ENCODE data around the gene PRDM2. TPM values are rescaled to one million over a fixed set of nuclear protein-coding genes. Genes with fewer than 3 reads are reported as not detected.
A peak's percentile ranks its signal among the peaks of the same experiment; 100 is the strongest.

The PRDM2 gene
- total and polyA plus RNA-seq, 2 experiments from 2014 or later, result 11.5 to 18.6 TPM

DNA sequence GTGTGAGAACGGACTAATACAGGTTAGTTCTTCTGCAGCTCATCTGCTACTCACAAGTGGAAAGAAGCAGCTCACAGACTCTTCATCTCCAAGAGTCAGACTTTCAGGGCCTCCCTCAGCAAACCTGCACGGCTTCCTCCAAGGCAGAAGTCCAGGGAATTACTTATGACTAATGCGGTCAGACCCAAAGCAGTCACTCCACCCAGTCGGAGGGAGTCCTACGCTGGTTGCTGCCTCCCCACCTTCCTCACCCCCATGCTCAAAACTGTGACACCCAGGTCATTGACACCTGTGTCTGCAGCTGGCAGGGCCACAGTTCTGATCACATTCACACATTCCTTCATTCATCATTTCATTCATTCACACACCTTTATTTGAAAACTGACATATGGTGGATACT is 38.4 kb upstream of the PRDM2 start:
- H4K20me1 ChIP-seq (ENCODE audit: insufficient read depth, poor library complexity, severe bottlenecking), result no peaks in the 10 kb centered on the region
- 74% methylated on average over 5 of the region's 5 CpGs for WGBS (ENCODE audit: low lambda C conversion rate, missing lambda C conversion rate)

DNA sequence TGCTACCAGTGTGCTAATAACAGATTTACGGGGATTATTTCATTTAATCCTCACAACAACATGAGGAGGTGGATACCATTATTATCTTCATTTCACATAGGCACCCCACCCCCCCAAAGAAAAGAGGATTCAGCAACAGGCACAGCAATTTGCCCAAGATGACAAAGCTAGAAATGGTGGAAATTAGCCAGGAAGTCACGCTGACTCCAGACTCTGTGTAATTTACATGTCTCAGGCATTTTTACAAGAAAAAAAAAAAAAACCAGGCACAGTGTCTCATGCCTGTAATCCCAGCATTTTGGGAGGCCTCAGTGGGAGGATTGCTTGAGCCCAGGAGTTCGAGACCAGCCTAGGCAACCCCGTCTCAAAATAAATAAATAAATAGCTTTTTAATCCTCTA is 37.5 kb upstream of the PRDM2 start:
- Histone ChIP-seq H3K4me3 (no peak overlapping the region), H3K4me1 (ENCODE audit: insufficient read depth) (no peaks in the 10 kb centered on the region), H3K9me3 (ENCODE audit: low read depth) (no peaks in the 10 kb centered on the region), H3K27me3 (no peaks in the 10 kb centered on the region), H3K27ac (peak overlapping the region; percentile 63), H3K4me2 (no peak overlapping the region), H3K79me2 (no peaks in the 10 kb centered on the region), H2AFZ (no peak overlapping the region), H3K36me3 (replicated peaks; ENCODE audit: insufficient read depth, low read depth) (no peaks in the 10 kb centered on the region), H4K20me1 (ENCODE audit: insufficient read depth, poor library complexity, severe bottlenecking) (no peaks in the 10 kb centered on the region), H3K9me2 (replicated peaks; ENCODE audit: insufficient read depth) (no peaks in the 10 kb centered on the region)
- 57% methylated on average over 4 of the region's 4 CpGs for WGBS (ENCODE audit: low lambda C conversion rate, missing lambda C conversion rate)
- peak; percentile 51 for DNase-seq (ENCODE audit: low spot score)
- TF ChIP-seq EZH2 (IDR thresholded peaks at IDR 0.05; ENCODE audit: borderline replicate concordance) (no peak), EZH2phosphoT487 (IDR thresholded peaks at IDR 0.05; ENCODE audit: low read depth, severe bottlenecking, unreplicated experiment) (no peak)
- TF ChIP-seq, protein P1, sequence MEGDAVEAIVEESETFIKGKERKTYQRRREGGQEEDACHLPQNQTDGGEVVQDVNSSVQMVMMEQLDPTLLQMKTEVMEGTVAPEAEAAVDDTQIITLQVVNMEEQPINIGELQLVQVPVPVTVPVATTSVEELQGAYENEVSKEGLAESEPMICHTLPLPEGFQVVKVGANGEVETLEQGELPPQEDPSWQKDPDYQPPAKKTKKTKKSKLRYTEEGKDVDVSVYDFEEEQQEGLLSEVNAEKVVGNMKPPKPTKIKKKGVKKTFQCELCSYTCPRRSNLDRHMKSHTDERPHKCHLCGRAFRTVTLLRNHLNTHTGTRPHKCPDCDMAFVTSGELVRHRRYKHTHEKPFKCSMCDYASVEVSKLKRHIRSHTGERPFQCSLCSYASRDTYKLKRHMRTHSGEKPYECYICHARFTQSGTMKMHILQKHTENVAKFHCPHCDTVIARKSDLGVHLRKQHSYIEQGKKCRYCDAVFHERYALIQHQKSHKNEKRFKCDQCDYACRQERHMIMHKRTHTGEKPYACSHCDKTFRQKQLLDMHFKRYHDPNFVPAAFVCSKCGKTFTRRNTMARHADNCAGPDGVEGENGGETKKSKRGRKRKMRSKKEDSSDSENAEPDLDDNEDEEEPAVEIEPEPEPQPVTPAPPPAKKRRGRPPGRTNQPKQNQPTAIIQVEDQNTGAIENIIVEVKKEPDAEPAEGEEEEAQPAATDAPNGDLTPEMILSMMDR (IDR thresholded peaks at IDR 0.05; ENCODE audit: poor library complexity), result no peak

More for the DNA sequence above, 38.4 kb upstream of the PRDM2 start:
- Histone ChIP-seq H3K4me1 (ENCODE audit: insufficient read depth) (no peaks in the 10 kb centered on the region), H3K9me3 (ENCODE audit: low read depth) (no peaks in the 10 kb centered on the region), H3K4me2 (no peak overlapping the region), H3K36me3 (replicated peaks; ENCODE audit: insufficient read depth, low read depth) (no peaks in the 10 kb centered on the region), H3K27me3 (no peaks in the 10 kb centered on the region), H3K4me3 (no peak overlapping the region), H3K9me2 (replicated peaks; ENCODE audit: insufficient read depth) (no peaks in the 10 kb centered on the region), H3K79me2 (no peaks in the 10 kb centered on the region), H3K27ac (peak overlapping the region; percentile 63), H2AFZ (no peak overlapping the region)
- DNase-seq (ENCODE audit: low spot score), result peak; percentile 29
- no peak for TF ChIP-seq EZH2phosphoT487 (IDR thresholded peaks at IDR 0.05; ENCODE audit: low read depth, severe bottlenecking, unreplicated experiment)
- TF ChIP-seq, protein P1 (IDR thresholded peaks at IDR 0.05; ENCODE audit: poor library complexity), result no peak
- TF ChIP-seq EZH2 (IDR thresholded peaks at IDR 0.05; ENCODE audit: borderline replicate concordance), result no peak

DNA sequence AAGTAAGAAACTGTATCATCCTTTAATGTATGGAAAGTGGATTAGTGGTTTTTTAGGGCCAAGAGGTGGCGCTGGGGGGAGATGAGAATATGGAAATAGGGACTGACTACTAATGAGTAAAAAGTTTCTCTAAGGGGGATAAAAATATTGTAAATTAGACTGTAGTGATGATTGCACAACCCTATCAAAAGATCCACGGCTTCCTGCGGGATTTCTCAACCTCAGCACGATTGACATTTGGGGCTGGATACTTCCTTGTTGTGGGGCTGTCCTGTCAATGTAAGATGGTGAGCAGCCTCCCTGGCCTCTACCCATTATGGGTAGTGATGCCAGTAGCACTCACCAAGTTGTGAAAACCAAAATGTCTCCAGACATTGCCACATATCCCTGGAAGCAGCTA is 36.0 kb upstream of the PRDM2 start:
- Histone ChIP-seq H3K9me2 (replicated peaks; ENCODE audit: insufficient read depth) (no peaks in the 10 kb centered on the region), H4K20me1 (ENCODE audit: insufficient read depth, poor library complexity, severe bottlenecking) (no peaks in the 10 kb centered on the region), H3K36me3 (replicated peaks; ENCODE audit: insufficient read depth, low read depth) (no peaks in the 10 kb centered on the region), H3K27me3 (no peaks in the 10 kb centered on the region), H2AFZ (no peak overlapping the region), H3K9me3 (ENCODE audit: low read depth) (no peaks in the 10 kb centered on the region), H3K4me3 (no peak overlapping the region), H3K27ac (no peak overlapping the region), H3K79me2 (no peaks in the 10 kb centered on the region), H3K4me2 (no peak overlapping the region), H3K4me1 (ENCODE audit: insufficient read depth) (no peaks in the 10 kb centered on the region)
- TF ChIP-seq EZH2phosphoT487 (IDR thresholded peaks at IDR 0.05; ENCODE audit: low read depth, severe bottlenecking, unreplicated experiment) (no peak), EZH2 (IDR thresholded peaks at IDR 0.05; ENCODE audit: borderline replicate concordance) (no peak)
- TF ChIP-seq, protein P1 (IDR thresholded peaks at IDR 0.05; ENCODE audit: poor library complexity), result no peak
- 92% methylated on average over 4 of the region's 4 CpGs for WGBS (ENCODE audit: low lambda C conversion rate, missing lambda C conversion rate)
- DNase-seq (ENCODE audit: low spot score), result no peak

DNA sequence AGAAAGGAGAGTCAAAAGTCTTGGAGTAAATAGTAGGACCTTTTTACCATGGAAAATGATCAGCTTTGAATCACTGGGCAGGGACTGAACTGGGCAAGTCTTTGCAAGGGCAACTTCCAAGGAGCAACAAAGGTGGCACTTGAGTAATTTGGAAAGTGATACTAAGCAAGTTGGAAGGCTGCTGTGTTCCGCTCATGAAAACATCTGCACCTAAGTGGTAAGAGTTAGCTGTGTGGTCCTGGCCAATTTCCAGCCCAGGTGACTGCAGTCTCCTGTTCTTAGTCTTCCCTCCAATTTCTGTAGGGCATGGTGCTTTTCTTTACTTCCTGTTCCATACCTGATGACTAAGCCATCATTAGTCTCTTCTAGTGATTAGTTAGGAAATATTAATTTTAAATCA is 35.5 kb upstream of the PRDM2 start:
- DNase-seq (ENCODE audit: low spot score), result no peak
- H3K27ac ChIP-seq, result no peak overlapping the region
- WGBS (ENCODE audit: low lambda C conversion rate, missing lambda C conversion rate), result 89% methylated on average over 1 of the region's 1 CpG
- no peak overlapping the region for H3K4me3 ChIP-seq
- no peaks in the 10 kb centered on the region for H4K20me1 ChIP-seq (ENCODE audit: insufficient read depth, poor library complexity, severe bottlenecking)
- no peaks in the 10 kb centered on the region for H3K9me3 ChIP-seq (ENCODE audit: low read depth)
- H2AFZ ChIP-seq, result no peak overlapping the region
- TF ChIP-seq EZH2phosphoT487 (IDR thresholded peaks at IDR 0.05; ENCODE audit: low read depth, severe bottlenecking, unreplicated experiment) (no peak), EZH2 (IDR thresholded peaks at IDR 0.05; ENCODE audit: borderline replicate concordance) (no peak)
- TF ChIP-seq, protein P1 (IDR thresholded peaks at IDR 0.05; ENCODE audit: poor library complexity), result no peak
- H3K4me1 ChIP-seq (ENCODE audit: insufficient read depth), result no peaks in the 10 kb centered on the region
- H3K27me3 ChIP-seq, result no peaks in the 10 kb centered on the region
- no peaks in the 10 kb centered on the region for H3K36me3 ChIP-seq (replicated peaks; ENCODE audit: insufficient read depth, low read depth)
- H3K4me2 ChIP-seq, result no peak overlapping the region
- H3K9me2 ChIP-seq (replicated peaks; ENCODE audit: insufficient read depth), result no peaks in the 10 kb centered on the region
- no peaks in the 10 kb centered on the region for H3K79me2 ChIP-seq
